ENCODE data around the gene CES1. TPM values are rescaled to one million over a fixed set of nuclear protein-coding genes. Genes with fewer than 3 reads are reported as not detected.
"Not testable (repeated sequence)": the region's sequence is repeated elsewhere in the genome, so short reads cannot be mapped to it uniquely, and the experiment has no call there.

The CES1 gene
- total RNA-seq, 4 donors from 2014 or later, result 4.9 to 166 (median 107) TPM

DNA sequence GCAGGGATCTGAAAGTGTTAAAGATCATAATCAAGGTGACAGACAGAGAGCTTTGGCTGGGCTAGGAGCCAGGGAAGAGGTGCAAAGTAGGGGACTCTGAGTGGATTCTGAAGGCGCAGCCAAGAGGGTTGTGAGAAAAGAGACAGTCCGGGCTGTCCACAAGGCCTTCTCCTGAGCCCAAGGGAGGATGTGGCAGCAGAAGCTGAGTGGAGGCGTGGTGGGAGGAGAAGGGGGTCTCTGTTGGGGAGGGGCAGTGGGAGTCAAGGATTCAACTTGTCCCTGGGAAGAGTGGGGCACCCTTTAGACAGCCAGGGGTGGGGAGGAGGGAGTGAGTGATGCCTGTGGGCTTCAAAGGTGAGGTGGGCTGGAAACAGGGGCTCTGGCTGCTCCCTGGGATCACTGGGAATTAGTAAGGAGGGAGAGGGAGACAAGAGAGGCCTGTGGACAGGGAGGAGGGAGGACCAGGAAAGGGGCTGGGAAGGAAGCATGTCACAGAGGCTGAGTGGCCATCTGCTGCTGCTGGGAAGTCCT, 10.6 kb downstream of the CES1 start:
- TF ChIP-seq, protein P1, sequence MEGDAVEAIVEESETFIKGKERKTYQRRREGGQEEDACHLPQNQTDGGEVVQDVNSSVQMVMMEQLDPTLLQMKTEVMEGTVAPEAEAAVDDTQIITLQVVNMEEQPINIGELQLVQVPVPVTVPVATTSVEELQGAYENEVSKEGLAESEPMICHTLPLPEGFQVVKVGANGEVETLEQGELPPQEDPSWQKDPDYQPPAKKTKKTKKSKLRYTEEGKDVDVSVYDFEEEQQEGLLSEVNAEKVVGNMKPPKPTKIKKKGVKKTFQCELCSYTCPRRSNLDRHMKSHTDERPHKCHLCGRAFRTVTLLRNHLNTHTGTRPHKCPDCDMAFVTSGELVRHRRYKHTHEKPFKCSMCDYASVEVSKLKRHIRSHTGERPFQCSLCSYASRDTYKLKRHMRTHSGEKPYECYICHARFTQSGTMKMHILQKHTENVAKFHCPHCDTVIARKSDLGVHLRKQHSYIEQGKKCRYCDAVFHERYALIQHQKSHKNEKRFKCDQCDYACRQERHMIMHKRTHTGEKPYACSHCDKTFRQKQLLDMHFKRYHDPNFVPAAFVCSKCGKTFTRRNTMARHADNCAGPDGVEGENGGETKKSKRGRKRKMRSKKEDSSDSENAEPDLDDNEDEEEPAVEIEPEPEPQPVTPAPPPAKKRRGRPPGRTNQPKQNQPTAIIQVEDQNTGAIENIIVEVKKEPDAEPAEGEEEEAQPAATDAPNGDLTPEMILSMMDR (IDR thresholded peaks at IDR 0.05), result no peak
- DNase-seq (ENCODE audit: low spot score), result no peak
- no peak for ATAC-seq (ENCODE audit: low FRiP score)

DNA sequence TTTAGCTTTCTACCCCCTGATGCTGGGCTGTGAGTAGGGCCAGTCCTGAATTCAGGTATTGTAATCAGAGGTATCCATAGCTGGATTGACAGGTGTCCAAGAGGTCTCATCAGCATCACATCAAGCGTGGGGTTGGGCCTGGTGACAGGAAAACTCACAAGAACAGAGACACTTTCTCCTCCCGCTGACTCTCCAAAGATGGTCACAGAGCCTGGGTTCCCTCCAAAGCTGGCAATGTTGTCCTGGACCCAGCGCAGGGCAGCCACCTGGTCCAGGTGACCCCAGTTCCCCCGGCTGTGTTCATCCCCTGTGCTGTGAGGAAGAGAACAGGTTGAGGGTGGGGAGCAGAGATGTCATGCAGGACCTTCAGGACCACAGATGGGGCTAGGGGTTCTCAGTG, 11.7 kb downstream of the CES1 start:
- no peak for ATAC-seq (ENCODE audit: low FRiP score)
- TF ChIP-seq, protein P1 (IDR thresholded peaks at IDR 0.05), result no peak
- DNase-seq (ENCODE audit: low spot score), result no peak

DNA sequence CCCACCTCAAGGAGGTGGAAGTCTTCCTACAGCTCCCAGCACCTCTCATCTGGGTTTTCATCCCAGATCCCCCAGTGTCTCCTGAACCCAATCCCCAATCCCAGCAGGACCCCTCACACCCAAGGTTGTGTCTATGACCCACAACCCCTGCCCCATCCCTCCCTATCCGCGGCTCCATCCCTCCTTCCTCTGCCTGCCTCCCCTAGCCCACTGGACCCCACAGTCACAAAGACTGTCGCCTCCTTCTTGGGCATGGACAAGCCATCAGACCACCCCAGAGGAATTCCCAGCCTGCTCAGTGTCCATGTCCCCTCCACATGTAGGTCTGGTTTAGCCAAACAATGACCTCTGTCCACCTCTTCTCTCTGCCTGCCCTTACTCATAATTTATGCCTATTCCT, 12.3 kb downstream of the CES1 start:
- DNase-seq (ENCODE audit: low spot score) (no peak), ATAC-seq (ENCODE audit: low FRiP score) (no peak)
- TF ChIP-seq, protein P1 (IDR thresholded peaks at IDR 0.05), result no peak

DNA sequence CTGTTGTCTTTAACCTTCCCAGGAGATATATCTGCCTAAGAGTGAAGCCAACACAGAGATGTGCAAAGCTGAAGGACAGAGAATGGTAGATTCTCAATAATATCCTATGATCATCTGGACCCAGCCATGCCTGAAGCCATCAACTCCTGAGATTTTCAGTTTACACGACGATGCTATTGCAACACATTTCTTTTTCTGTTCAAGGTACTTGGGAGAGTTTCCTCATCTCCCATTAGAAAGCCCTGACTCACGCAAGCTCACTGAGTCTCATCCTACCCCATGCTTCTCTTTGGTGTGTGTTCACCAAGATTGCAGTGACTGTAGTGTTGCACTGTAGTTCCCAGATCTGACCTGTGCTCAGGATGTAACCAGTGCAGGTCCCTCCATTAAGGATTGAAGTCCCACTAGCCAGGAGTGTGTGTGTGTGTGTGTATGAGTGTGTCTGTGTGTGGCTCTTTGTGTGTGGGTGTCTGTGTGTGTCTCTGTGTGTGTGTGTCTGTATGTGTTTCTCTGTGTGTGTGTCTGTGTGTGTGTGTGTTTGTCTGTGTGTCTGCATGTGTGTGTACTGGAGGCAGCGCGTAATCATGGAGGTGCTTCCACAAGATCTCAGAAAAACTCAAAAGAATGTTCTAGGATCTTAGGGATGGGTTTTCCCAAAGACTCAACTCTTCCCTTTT, 15.5 kb downstream of the CES1 start:
- ATAC-seq (ENCODE audit: low FRiP score) (no peak), DNase-seq (ENCODE audit: low spot score) (no peak)
- TF ChIP-seq, protein P1 (IDR thresholded peaks at IDR 0.05), result no peak

DNA sequence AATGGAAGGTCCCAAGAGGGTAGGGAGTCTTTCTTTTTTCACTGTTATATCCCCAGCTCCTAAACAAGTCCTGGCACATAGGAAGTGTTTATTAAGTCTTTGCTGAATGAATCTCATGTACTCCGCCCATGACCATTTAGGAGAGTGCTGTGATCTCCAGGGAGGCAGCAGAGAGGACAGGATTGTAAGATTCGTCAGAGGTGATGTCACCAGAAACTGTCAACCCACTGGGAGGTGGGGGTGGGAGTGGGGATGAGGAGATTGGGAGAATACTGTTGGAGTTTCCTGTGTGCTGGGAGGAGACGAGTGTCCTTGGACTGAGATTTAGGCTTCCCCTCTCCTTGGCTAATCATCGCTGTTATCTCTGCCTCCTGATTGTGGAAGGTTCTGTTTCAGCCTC, 16.7 kb downstream of the CES1 start:
- DNase-seq (ENCODE audit: low spot score); ATAC-seq (ENCODE audit: low FRiP score): not testable (repeated sequence)

DNA sequence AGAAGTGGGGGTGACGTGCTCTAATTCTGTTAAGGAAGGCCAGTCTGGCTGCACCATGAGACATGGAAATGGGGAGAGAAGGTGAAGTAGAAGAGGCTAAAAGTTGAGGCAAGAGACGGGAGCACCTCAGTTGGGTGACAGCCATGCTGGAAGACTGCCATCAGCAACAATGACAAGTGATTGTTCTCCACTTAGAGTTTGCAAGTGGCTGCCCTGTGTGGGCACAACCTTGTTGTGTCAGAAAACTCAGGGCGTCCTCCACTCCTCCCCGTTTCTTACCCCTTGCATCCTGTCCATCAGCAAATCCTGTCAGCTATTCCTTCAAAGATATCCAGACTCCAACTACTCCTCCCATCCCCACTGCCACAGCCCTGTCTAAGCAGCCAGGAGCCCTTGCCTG, 17.6 kb downstream of the CES1 start:
- DNase-seq (ENCODE audit: low spot score) (no peak), ATAC-seq (ENCODE audit: low FRiP score) (no peak)
- TF ChIP-seq, protein P1 (IDR thresholded peaks at IDR 0.05), result no peak

DNA sequence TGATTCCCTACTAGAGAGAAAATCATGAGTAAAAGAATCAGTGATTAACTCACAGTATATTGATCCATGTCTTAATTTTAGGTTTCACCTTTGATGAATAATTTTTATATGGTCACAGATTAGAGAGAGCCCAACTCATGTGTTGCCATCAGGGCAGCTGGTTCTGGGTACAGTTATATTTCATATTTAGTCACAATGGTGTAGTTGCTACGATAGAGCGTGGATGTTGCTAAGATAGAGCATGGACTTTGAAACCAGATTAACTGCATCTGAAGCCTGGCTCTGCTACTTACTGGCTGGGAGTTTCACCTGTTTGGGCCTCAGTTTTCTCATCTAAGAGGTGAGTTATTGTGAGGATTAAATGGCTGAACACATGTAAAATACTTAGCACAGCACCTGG, 18.7 kb downstream of the CES1 start:
- not testable (repeated sequence) for DNase-seq (ENCODE audit: low spot score); ATAC-seq (ENCODE audit: low FRiP score)

DNA sequence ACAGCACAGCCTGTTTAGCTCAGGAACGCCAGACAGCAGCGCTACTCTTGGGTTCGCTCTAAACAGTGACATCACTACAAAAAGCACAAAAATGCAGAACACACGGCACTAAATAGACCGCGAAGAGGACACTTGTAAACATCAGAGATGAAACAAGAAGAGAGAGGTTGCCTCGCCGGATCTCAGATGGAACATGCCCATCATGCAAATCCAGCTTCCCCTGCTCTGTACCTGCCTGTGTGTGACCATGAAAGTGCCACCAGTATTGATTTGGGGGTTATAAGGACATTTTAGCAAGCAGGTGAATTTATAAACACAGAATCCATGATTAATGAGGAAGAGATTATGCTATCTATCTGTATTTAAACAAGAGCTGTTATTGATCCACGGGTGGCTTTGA, 19.2 kb downstream of the CES1 start:
- ATAC-seq (ENCODE audit: low FRiP score); DNase-seq (ENCODE audit: low spot score): not testable (repeated sequence)

DNA sequence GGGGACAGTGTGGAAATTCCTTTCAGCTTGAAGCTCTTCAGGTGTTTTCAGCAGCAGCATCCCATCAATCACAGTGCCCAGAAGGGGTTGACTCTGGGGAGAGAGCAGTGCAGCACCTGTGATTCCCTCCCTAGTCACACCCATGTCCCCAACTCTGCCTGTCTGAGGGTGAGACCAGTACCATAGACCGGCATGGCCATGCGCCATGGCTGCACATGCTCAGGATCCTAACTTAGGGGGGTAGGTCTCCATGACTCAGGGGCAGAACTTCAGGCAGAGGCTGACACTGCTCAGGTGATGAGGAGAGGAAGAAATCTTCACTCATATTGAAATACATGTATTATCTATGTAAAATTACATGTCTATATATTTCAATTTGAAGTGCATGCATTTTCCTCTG, 19.9 kb downstream of the CES1 start:
- DNase-seq (ENCODE audit: low spot score), result no peak
- no peak for ATAC-seq (ENCODE audit: low FRiP score)

More for the DNA sequence above, 19.9 kb downstream of the CES1 start:
- TF ChIP-seq, protein P1 (IDR thresholded peaks at IDR 0.05), result no peak
